ENCODE data around the gene SERPINE2.

DNA sequence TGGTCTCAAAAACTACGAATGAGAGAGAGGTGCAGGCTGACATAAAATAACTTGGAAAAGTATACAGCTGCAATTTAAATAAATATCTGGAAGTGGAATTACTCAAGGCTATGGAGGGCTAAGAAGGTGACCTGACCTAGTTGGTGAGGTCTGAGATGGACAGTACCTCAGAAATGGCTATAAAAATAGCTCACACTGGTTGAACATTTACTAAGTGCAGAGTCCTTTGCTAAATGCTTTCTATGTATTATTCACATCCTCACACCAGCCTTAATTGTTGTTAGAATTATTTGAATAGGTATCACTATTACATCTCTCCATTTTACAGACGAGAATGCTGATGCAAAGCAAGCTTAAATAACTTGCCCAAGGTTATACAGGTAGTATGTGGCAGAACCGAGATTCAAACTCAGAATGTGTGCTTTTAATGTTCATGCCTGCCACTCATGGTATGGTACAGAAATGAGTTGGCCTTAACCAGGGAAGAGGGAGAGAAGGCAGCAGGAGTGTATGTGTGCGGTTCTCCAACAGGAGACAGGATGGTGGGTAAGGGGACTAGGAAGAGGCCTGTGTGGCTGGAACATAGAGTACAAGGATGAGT is 44.4 kb downstream of the SERPINE2 start:
- TF ChIP-seq, protein P1, sequence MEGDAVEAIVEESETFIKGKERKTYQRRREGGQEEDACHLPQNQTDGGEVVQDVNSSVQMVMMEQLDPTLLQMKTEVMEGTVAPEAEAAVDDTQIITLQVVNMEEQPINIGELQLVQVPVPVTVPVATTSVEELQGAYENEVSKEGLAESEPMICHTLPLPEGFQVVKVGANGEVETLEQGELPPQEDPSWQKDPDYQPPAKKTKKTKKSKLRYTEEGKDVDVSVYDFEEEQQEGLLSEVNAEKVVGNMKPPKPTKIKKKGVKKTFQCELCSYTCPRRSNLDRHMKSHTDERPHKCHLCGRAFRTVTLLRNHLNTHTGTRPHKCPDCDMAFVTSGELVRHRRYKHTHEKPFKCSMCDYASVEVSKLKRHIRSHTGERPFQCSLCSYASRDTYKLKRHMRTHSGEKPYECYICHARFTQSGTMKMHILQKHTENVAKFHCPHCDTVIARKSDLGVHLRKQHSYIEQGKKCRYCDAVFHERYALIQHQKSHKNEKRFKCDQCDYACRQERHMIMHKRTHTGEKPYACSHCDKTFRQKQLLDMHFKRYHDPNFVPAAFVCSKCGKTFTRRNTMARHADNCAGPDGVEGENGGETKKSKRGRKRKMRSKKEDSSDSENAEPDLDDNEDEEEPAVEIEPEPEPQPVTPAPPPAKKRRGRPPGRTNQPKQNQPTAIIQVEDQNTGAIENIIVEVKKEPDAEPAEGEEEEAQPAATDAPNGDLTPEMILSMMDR (IDR thresholded peaks at IDR 0.05): no peak
- no peak for TF ChIP-seq POLR2A (IDR thresholded peaks at IDR 0.05)
- TF ChIP-seq POLR2AphosphoS5 (IDR thresholded peaks at IDR 0.05): no peak

All from breast epithelium (tissue), 3 donors.